ENCODE results near the gene MACROD1.

GRCh38 chr11:64096835-64097234 is 69.1 kb downstream of the MACROD1 start:
- TF ChIP-seq EZH2 (IDR thresholded peaks at IDR 0.05; ENCODE audit: borderline replicate concordance) (no peak), CTCF (IDR thresholded peaks at IDR 0.05; ENCODE audit: poor library complexity) (no peak)

Measured in hepatocyte (in vitro differentiated cells).